ACC112 (cell line): ENCODE data around the gene ITGB1.

Experiments
- H2AFZ ChIP-seq: fragments of 200-600 bp; sonication (generic); one replicate; pipeline ENCODE4 v1.6.0; 2017; ENCODE audit warnings: antibody characterized with exemption, low read length; ENCODE audit not compliant: unreplicated experiment
- H3K27ac ChIP-seq: fragments of 200-600 bp; sonication (generic); 2 replicates; pipeline ENCODE4 v1.5.1; 2014; ENCODE audit warnings: low read depth, mild to moderate bottlenecking, antibody characterized with exemption, low read length, moderate library complexity
- H3K27me3 ChIP-seq: fragments of 200-600 bp; sonication (generic); 2 replicates; pipeline ENCODE4 v1.6.1; 2014; ENCODE audit warnings: mild to moderate bottlenecking, antibody characterized with exemption, low read length, moderate library complexity, mixed read lengths; ENCODE audit not compliant: insufficient read depth
- H3K36me3 ChIP-seq: fragments of 200-600 bp; sonication (generic); 2 replicates; pipeline ENCODE4 v1.6.1; 2016; ENCODE audit warnings: mild to moderate bottlenecking, antibody characterized with exemption, low read length, moderate library complexity, mixed read lengths; ENCODE audit not compliant: insufficient read depth
- H3K4me1 ChIP-seq: fragments of 200-600 bp; sonication (generic); one replicate; pipeline ENCODE4 v1.6.1; 2016; ENCODE audit warnings: low read length, mixed read lengths; ENCODE audit not compliant: insufficient read depth, unreplicated experiment, control insufficient read depth
- H3K4me3 ChIP-seq: fragments of 200-600 bp; sonication (generic); 2 replicates; pipeline ENCODE4 v1.5.1; 2014; ENCODE audit warnings: mild to moderate bottlenecking, low read depth, low read length
- H3K79me2 ChIP-seq: fragments of 200-600 bp; sonication (generic); one replicate; pipeline ENCODE4 v1.6.0; 2016; ENCODE audit warnings: low read length; ENCODE audit not compliant: control insufficient read depth, unreplicated experiment, insufficient read depth

ITGB1 gene

DNA sequence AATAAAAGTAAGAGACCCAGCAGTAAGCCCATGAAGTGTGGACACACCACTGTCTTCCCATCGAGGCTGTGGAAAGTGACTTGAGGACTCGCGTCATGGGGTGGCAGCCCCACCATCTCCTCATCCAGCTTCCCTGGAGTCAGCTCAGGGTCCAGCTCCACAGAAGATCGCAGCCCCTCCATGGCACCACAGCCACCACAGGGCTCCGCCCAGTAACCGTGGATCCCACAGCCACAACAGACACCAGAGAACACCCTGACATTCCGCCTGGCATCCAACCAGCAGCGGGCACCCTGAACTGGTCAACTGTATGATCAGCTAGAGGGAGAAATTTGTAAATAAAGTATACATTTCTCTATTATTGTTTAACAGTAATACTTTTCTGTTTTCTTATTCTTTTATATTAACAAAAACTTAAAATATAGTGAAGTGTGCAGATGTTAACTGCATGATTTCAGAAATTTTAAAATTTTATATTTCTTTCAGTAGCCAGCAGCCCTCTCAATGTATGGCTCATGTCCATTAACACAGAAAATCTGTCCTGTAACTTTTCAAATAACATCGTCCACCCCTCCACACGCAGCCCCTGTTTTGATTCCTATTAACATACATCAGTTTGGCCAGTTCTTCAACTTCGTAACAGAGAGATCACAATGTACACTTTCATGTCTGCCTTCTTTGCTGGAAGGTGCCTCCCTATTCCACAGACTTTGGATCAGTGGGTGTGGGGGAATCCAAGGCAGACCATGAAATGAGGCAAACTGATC lies 69.7 kb downstream of the ITGB1 start:
- Histone ChIP-seq H3K79me2 (no peaks in the 10 kb centered on the region), H3K36me3 (no peaks in the 10 kb centered on the region), H2AFZ (no peak overlapping the region), H3K4me1 (peaks cover 11% of the 10 kb centered on the region), H3K27me3 (no peaks in the 10 kb centered on the region), H3K27ac (no peak overlapping the region), H3K4me3 (no peak overlapping the region)

DNA sequence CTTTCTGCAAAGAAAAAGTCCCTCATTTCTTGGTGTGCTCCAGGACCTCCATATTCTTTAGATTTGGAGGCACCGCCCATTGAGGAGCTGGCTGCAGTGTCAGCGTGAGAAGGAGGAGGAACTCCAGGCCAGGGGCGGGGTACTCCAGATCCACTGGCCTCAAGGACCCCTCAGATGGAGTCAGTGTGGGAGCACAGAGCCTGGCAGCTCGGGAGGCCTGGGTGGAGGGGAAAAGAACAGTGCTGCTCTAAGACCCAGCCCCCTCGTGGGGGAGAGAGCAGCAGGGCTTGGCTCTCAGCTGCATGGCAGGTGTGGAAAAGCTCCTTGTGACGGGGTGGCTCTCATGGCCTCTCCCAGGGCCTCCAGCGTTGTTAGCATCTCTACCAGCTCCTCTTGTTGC lies 70.5 kb downstream of the ITGB1 start:
- Histone ChIP-seq H3K4me1 (peaks cover 11% of the 10 kb centered on the region), H2AFZ (no peak overlapping the region), H3K36me3 (no peaks in the 10 kb centered on the region), H3K4me3 (no peak overlapping the region), H3K27me3 (no peaks in the 10 kb centered on the region), H3K79me2 (no peaks in the 10 kb centered on the region), H3K27ac (no peak overlapping the region)

DNA sequence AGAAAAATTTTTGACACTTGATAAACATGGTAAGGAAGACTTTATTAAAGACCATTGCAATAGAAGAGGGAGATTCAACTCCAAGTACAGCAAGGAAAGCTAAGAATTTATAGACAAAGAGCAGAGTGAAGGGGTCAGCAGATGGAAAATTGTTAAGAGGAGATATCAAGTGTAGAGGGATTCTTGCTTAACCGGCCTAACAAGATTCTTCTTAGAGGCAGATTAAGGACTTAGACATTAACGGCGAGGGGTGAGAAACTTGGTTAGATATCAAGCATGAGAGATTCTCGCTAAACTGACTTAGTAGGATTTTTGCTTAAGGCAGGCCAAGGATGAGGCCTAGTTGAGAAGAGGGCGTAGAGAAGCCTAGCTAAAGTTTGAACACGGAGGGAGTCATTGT lies 76.0 kb downstream of the ITGB1 start:
- H3K27ac ChIP-seq: no peak overlapping the region
- H3K4me3 ChIP-seq: no peak overlapping the region
- no peak overlapping the region for H2AFZ ChIP-seq
- H3K4me1 ChIP-seq: no peaks in the 10 kb centered on the region
- H3K79me2 ChIP-seq: no peaks in the 10 kb centered on the region
- no peaks in the 10 kb centered on the region for H3K27me3 ChIP-seq
- no peaks in the 10 kb centered on the region for H3K36me3 ChIP-seq

DNA sequence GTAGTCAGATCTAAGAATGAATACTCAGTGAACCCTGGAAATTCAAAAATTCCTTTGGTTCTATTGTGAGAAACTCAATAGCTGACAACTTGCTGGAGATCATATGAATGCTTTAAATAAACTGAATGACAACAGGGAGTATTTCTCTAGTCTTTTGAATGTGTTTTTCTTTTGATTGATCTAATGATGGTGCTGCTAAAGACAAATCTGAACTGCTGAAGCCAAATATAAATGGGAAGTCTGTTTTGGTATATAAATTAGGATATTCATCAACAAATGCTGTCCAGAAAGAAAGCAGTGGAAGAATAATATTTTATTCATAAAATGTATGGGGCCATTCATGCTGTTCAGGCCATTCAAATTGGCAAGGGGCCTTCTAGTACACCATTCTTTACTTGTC lies 79.4 kb downstream of the ITGB1 start:
- no peaks in the 10 kb centered on the region for H3K36me3 ChIP-seq
- H3K79me2 ChIP-seq: no peaks in the 10 kb centered on the region
- H2AFZ ChIP-seq: no peak overlapping the region
- H3K4me3 ChIP-seq: no peak overlapping the region
- no peaks in the 10 kb centered on the region for H3K4me1 ChIP-seq
- no peaks in the 10 kb centered on the region for H3K27me3 ChIP-seq
- H3K27ac ChIP-seq: no peak overlapping the region

DNA sequence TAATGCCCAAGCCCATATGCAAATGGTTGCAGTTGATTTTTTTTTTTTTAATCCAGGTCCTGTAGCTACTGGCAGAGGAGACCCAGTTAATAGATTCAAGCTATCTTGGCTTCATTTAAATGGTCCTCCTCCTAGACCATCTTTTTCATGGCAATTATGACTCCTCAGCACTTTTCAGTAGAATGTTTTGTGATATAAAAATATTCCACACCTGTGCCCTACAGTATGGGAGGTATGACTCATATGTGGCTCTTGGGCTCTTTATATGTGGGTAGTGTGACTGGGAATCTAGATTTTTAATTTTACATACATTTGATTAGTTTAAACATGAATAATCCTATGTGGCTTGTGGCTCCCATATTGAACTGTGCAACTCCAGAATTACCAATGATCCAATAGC lies 80.1 kb downstream of the ITGB1 start:
- Histone ChIP-seq H3K4me3 (no peak overlapping the region), H3K4me1 (no peaks in the 10 kb centered on the region), H3K79me2 (no peaks in the 10 kb centered on the region)

DNA sequence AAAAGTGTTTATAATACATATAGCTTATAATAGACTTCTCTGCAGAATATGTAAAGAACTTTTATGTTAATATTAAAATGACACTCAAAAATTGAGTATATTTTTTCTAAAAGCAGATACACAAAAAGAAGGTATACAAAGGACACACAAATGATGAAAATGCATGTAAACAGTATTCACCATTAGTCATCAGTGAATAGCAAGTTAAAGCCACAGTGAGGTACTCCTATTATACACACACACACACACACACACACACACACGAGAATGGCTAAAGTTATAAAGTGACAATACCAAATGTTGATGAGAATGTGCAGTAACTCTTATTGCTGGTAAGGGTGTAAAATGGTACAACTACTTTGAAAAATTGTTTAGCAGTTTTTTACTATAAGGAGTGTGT lies 92.9 kb downstream of the ITGB1 start:
- H3K79me2 ChIP-seq: no peaks in the 10 kb centered on the region
- H3K4me1 ChIP-seq: no peaks in the 10 kb centered on the region
- no peak overlapping the region for H3K4me3 ChIP-seq
- no peaks in the 10 kb centered on the region for H3K27me3 ChIP-seq
- no peaks in the 10 kb centered on the region for H3K36me3 ChIP-seq
- no peak overlapping the region for H3K27ac ChIP-seq
- H2AFZ ChIP-seq: no peak overlapping the region

More for the DNA sequence above, 80.1 kb downstream of the ITGB1 start:
- Histone ChIP-seq H2AFZ (no peak overlapping the region), H3K27ac (no peak overlapping the region), H3K27me3 (no peaks in the 10 kb centered on the region), H3K36me3 (no peaks in the 10 kb centered on the region)

DNA sequence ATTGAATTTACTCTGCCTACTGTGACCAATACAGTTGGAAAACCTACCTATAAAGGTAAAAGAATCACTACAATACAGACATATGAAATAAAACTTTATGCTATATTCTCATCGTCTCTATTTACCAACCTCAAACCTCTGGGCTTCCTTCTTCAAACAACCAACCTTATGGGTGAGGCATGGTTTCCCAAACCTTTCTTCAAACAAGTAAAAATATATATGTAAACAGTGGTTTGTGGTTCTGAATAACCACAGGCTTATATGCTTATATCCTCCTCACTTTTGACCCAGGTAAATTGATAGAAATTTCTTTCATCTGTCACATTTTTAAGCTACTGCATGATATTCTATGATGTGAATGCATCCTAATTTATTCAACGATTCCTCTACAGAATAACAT lies 103.6 kb downstream of the ITGB1 start:
- Histone ChIP-seq H3K79me2 (no peaks in the 10 kb centered on the region), H3K27me3 (no peaks in the 10 kb centered on the region), H3K27ac (no peak overlapping the region), H3K4me1 (no peaks in the 10 kb centered on the region), H2AFZ (no peak overlapping the region), H3K4me3 (no peak overlapping the region), H3K36me3 (no peaks in the 10 kb centered on the region)

DNA sequence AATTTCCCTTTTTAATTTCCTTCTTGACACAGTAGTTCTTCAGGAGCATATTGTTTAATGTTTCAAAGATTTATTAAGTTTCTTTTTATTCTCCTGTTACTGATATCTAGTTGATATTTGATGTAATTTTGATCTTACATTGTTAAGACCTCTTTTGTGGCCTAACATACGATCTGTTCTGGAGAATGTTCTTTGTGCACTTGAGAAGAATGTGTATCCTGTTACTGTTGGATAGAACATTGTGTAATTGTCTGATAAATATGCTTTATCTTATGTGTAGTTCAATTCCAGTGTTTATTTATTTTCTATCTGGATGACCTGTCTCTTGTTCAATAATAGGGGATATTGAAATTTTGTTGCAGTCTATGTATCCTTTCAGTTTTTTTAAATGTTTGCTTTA lies 106.7 kb downstream of the ITGB1 start:
- Histone ChIP-seq H3K4me1 (no peaks in the 10 kb centered on the region), H3K4me3 (no peak overlapping the region), H3K27ac (no peak overlapping the region), H3K79me2 (no peaks in the 10 kb centered on the region), H3K27me3 (no peaks in the 10 kb centered on the region), H3K36me3 (no peaks in the 10 kb centered on the region), H2AFZ (no peak overlapping the region)
